SKM-1 (cell line): ENCODE data around the gene AKAP11.
A peak's percentile ranks its signal among the peaks of the same experiment; 100 is the strongest.

ENCODE experiments used
- DNase-seq: peaks from one replicate; lab custom pipeline; 2025; ENCODE audit not compliant: unreplicated experiment; lab: John Stamatoyannopoulos, UW

Gene AKAP11

GRCh38 chr13:42271337-42272114 is 426 bp upstream of the AKAP11 start:
- peak; percentile 90 for DNase-seq

DNA sequence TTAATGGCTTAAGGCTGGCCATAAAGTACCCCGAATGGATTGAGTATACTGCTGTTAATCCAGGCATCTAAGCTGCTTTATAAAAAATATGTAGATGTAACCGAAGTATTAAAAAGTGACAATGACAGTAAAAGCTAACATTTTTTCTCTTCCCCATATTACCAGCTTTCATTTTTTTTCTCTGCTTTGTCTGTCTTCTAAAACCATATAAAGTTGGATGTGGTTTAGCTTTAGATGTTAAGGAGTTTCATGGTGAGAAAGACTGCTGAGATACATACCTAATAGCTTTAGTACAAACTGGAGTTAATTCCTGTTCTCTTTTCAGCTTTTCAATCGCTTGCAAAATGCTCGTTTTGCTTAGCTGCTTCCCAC is 838 bp downstream of the AKAP11 start:
- DNase-seq = no peak

DNA sequence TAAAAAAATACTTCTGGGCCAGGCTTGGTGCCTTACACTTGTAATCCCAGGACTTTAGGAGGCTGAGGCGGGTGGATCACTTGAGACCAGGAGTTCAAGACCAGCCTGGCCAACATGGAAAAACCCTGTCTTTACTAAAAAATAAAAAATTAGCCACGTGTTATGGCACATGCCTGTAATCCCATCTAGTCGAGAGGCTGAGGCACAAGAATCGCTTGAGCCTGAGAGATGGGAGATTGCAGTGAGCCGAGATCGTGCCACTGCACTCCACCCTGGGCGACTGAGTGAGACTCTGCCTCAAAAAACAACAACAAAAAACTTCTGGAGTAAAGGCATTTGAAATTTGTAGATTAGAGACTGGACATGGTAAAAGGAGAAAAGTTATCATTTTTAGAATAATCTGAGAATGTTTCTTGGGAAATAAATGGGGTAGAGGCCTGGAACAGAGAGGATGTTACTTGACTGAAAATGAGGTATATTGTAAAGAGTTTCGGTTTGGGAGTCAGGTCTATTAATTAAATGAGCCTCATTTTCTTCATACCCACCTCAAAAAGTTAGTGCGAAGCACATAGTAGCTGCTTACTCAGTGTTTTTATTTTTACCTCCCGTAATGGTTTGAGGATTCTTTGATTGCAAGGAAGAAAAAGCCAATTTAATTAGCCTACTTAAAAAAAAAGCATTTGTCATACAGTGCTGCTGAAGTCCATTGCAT is 2.6 kb downstream of the AKAP11 start:
- no peak for DNase-seq

DNA sequence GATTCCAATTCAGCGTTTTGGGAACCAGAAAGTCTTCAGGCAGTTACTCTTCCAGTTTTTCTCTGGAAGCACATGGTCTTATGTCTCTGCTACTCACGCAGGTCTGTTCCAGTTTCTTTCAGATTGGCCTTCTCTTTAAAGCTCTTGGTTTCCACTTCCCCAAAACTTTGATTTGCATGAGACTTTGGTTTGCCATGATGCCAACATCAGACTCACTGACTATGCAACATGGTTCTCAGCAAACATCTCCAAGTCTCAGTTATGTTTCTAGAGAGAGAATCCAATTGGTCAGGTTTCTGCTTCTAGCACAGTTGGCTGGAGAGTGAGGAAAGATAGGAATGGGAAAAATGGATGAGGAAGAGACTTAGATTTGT is 3.1 kb downstream of the AKAP11 start:
- DNase-seq = no peak

DNA sequence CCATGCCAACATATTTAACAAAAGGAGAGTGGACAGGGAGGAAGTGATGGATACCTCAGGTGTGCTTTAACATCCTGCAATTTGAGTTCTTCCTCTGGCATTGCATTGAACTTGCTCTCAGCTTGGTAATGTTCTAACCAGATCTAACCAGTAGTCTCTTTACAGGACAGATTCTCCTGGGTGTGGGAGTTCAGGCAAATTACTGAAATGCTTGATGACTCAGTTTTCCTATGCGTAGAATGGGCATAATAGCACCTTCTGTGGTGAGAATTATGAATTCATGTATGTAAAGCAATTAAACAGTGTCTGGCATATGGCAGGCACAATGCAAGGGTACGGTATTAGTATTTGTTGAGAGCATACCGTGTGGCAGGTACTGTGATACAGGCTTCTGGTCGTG is 3.6 kb downstream of the AKAP11 start:
- no peak for DNase-seq

DNA sequence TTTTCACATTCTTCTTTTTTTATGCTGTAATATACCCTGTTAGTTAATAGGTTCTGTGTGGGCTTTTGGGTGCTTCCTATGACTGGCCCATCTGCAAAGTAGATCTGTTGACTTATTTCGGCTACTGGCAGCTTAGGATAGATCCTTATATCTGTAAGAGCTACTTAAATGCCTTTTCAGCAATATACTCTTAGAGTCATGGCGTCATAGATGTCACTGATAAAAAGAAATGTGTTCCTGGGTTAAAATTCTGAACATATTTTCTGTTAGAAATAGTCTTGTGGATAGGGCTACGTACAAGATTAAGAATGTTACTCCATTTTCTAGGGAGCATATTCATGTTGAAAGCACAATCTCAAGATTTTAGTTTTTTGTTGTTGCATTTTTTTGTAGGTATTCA is 4.7 kb downstream of the AKAP11 start:
- DNase-seq = no peak

- DNase-seq = no peak
Observed at GRCh38 chr13:42277618-42278276, 5.8 kb downstream of the AKAP11 start.

DNA sequence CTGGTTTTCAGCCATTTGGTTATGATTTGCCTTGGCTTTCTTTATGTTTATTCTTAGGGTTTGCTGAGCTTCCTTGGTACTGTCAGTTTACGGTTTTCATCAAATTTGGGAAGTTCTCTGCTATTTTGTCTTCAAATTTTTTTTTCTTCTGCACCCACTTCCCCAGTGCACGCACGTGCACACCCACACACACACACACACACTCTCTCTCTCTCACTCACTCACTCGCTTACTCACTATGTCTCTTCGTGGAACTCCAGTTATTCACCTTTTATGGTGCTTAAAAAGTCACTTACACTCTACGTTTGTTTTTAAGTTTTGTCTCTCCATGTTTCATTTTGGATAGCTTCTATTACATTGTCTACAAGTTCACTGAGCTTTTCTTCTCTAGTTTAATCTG is 7.1 kb downstream of the AKAP11 start:
- DNase-seq = no peak

DNA sequence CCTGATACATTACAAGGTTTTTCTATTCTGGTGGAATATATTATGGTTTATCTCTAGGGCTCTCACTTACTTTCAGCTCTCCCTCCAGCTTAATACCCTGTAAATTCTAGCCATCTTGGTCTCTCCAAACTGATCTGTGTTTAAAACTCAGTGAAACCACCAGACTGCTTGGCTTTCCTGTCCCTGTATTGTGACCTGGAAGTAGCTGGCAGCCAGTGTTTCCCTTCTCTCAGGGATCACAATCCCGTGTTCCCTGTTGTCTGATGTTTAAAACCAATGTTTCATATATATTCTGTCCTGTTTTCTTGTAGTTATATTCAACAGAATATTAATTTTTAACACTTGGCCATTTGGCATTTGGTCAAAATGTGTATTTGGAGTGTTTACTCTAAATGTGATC is 8.0 kb downstream of the AKAP11 start:
- DNase-seq = no peak

- DNase-seq = no peak
Observed at GRCh38 chr13:42280537-42280936, 8.6 kb downstream of the AKAP11 start.

- no peak for DNase-seq
Observed at GRCh38 chr13:42283574-42283973, 11.6 kb downstream of the AKAP11 start.

DNA sequence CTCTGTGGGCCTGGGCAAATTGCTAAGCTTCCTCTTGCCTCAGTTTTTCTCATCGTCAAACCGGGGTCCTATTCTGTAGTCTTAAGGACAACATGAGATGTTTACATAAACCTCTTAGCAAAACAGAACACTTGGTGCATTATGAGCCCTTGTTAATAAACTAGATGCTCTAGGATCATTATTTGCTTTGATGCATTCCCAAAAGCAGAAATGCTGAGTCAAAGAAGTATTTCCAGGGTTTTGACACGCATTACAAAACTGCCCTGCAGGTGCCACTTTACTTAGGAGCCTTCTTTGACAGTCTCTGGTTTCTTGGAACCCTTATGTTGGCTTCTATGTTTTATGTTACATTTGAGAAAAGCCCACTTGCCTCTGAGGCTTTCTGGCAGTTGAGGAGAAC is 12.1 kb downstream of the AKAP11 start:
- DNase-seq = no peak

DNA sequence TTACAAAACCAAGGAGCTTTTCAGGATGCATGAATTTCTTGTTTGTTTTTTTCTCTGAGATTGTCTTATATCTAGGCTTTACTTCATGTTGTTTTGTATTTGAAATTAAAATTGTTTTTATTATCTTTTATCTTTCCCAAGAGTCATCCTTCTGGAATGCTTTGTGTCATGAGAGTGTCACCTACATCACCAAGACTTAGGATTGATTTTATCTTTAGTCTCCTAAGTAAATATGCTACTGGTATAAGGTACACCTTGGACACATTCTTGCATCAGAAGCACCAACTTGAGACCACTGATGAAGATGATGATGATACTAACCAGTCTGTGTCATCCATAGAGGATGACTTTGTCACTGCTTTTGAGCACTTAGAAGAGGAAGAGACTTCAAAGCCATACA is 26.4 kb downstream of the AKAP11 start:
- DNase-seq = no peak

DNA sequence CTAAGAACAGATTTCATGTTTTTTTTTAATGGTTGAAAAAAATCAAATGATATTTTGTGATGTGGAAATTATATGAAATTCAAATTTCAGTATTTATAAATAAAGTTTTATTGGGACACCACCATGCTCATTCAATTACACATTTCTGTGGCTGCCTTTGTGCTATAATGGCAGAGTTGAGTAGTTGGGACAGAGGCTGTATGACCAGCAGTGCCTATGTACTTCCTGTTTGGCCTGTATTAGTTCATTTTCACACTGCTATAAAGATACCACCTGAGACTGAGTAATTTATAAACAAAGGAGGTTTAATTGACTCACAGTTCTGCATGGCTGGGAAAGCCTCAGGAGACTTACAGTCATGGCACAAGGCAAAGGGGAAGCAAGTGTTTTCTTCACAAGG is 33.6 kb downstream of the AKAP11 start:
- DNase-seq = no peak

- no peak for DNase-seq
Observed at GRCh38 chr13:42307461-42307860, 35.5 kb downstream of the AKAP11 start.

- no peak for DNase-seq
Observed at GRCh38 chr13:42312817-42313431, 41.0 kb downstream of the AKAP11 start.

GRCh38 chr13:42318570-42318969 is 46.6 kb downstream of the AKAP11 start:
- no peak for DNase-seq

DNA sequence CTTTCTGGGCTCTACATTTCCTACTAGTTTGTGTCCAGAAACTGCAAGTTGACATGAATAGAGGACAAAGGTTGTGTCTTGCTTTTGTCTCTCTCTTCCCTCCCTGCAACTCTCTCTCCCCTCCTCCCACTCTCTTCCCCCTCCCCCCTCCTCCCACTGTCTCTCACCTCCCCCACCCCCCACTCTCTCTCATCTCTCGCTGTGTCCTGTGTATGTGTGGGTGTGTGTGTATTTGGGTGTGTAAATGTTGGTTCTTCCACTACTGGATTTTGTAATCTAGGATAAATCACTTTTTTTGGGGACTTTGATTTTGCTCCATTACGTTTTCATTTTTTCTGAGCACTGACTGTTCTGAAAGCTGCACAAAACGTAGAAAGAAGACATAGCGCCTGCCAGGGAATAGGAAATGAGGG is 48.4 kb downstream of the AKAP11 start:
- no peak for DNase-seq

- DNase-seq = no peak
Observed at GRCh38 chr13:42322806-42323205, 50.9 kb downstream of the AKAP11 start.

- DNase-seq = no peak
Observed at GRCh38 chr13:42324704-42325103, 52.8 kb downstream of the AKAP11 start.

GRCh38 chr13:42327725-42328124 is 55.8 kb downstream of the AKAP11 start:
- DNase-seq = no peak

GRCh38 chr13:42328672-42329071 is 56.7 kb downstream of the AKAP11 start:
- no peak for DNase-seq
